Activated CD4-positive, alpha-beta T cell treated with anti-CD3 and anti-CD28 coated beads, Interleukin-10, Interleukin-2, amounts not matched to agents 100 ng/mL and 50 ng/mL, durations not matched to agents 16 hours and 8 hours (primary cell): ENCODE data around the gene GUCY2D.
"Not testable (repeated sequence)": the region's sequence is repeated elsewhere in the genome, so short reads cannot be mapped to it uniquely, and the experiment has no call there.

ENCODE experiments used
- DNase-seq: peaks from one replicate; pipeline ENCODE4 v3.0.0-alpha.2; 2020

GUCY2D gene

DNA sequence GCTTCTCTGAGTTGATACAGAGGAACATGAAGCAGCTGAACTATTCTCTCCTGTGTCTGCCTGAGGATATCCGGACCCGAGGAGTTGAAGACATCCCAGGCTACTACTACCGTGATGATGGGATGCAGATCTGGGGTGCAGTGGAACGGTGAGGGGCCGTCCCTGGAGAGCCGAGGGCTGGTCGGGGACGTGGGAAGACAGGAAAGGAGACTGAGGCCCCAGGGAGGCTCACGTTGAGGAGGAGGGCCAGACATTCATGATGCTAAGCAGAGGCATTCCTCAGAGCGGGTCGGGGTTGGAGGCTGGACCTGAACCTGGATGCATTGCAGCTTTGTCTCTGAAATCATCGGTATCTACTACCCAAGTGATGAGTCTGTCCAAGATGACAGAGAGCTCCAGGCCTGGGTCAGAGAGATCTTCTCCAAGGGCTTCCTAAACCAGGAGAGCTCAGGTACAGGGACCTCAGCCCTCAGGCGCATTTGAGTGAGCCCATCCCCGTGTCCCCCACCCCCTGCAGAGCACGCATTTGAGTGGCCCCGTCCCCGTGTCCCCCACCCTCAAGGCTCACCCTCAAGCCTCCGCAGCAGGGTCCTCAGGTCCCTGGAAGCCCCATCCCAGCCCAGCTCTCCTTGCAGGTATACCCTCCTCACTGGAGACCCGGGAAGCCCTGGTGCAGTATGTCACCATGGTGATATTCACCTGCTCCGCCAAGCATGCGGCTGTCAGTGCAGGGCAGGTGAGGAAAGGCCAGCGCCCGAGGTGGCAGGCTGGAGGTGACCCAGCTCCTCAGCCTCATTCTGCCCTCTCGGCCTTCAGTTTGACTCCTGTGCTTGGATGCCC, 44.7 kb downstream of the GUCY2D start:
- no peak for DNase-seq

DNA sequence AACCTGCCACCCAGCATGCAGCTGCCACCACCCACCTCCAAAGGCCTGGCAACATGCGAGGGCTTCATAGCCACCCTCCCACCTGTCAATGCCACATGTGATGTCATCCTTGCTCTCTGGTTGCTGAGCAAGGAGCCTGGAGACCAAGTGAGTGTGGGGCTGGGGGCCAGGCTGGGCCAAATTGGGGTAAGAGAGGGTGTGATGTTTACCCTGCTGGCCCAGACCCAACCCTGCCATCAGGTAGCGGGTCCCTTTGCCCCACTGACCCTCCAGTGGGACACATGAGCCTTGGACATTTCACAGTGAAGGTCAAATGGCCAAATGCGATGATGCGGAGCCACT, 45.3 kb downstream of the GUCY2D start:
- DNase-seq: no peak

DNA sequence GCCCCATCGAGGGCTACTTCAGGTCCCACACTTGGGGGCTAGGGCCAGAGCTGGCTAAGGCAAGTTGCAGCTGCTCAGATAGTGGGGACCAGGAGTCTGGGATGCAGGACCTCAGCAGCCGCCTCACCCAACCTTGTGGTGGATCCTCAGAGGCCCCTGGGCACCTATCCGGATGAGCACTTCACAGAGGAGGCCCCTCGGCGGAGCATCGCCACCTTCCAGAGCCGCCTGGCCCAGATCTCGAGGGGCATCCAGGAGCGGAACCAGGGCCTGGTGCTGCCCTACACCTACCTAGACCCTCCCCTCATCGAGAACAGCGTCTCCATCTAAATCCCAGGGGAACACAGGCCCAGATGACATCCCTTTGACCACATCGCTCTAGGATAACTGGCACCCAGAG, 45.8 kb downstream of the GUCY2D start:
- DNase-seq: no peak

DNA sequence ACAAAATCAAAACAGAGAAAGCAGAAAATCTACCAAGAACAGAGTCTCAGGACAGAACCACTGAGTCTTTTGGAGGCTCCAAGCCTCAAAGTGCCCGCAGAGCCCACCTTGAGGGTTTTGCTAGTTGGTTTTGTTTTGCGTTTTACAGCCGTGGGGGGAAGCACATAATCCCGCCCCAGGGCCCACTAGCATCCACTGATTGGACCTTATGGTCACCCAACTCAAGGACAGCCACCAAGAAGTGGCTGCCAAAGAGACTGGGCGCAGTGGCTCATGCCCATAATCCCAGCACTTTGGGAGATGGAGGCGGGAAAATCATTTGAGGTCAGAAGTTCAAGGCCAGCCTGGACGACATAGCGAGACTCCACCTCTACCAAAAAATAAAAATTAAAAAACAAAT, 46.3 kb downstream of the GUCY2D start:
- DNase-seq: no peak

DNA sequence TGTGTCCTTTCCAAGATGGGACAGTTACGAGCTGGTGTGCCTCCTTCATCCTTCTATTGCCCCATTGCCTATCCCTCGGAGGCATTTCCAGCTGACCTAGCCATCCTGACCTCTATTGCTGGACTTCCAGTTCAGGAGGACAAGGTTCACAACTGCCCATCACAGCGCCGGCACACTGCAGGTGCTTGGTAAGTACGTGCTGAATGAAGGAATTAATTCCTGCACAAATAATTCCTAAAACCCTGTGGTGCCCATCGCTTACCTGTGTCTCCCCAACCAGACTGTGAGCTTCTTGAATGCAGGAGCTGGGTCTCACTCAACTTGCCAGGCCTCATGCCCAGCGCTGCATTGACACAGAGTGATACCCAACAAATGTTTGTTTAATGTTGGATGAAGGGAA, 49.4 kb downstream of the GUCY2D start:
- DNase-seq: no peak

DNA sequence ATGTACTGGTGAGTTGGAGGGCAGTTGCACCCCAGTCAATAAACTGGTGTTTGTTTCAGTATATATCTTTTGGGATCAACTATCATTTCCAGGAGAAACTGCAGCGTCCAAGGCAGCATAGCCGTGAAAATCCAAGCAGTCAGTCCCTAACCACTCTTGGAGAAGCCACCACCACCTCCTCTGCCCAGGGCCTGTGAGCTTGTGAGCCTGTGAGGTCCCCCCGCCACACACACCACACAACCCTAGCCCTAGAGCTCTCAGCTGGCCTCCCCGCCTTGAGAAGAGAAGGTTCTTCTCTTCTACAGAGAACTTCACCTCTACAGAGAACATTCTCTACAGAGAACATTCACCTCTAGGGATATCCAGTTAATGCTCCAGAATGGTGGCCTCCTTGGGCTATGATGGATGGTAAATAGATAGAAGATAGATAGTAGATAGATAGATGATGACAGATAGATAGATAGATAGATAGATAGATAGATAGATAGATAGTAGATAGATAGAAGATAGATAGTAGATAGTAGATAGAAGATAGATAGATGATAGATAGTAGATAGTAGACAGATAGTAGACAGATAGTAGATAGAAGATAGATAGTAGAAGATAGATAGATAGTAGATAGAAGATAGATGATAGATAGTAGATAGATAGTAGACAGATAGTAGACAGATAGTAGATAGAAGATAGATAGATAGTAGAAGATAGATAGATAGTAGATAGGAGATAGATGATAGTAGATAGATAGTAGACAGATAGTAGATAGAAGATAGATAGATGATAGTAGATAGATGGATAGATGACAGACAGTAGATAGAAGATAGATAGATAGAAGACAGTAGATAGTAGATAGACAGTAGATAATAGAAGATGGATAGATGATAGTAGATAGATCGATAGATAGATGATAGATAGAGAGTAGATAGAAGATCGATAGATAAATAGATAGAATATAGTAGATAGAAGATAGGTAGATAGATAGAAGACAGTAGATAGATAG, 50.1 kb downstream of the GUCY2D start:
- no peak for DNase-seq

DNA sequence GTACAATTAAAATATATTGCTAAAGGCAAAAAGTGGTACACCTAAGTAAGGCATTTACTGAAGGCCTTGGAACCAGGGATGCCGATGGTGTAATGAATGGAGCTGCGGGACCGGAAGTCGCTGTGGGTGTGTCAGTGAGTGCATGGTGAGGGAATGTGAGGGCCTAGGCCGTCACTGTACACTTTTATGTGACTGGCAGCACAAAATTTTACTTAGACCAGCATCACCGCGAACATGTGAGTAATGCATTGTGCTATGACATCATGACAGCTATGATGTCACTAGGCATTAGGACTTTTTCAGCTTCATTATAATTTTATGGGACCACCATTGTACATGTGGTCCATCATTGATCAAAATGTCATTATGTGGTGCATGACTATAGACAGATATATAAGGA, 51.2 kb downstream of the GUCY2D start:
- no peak for DNase-seq

DNA sequence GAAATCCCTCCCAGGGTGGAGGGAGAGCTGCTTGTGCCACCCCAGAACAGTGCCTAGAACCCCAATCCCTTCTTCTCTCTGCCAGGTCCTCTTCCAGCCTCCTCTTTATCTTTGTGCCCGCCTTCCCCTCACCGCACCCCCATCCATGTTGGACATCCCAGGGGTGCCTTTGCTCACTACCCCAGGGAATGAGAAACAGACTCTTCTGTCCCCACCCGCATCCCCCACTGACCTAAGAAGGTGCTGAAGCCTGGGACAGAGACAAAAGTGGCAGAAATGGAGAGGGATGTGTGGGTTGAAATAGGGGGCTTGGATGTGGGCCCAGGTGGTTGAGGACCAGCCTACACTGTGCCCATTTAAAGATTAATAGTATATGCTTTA, 53.4 kb downstream of the GUCY2D start:
- DNase-seq: no peak

DNA sequence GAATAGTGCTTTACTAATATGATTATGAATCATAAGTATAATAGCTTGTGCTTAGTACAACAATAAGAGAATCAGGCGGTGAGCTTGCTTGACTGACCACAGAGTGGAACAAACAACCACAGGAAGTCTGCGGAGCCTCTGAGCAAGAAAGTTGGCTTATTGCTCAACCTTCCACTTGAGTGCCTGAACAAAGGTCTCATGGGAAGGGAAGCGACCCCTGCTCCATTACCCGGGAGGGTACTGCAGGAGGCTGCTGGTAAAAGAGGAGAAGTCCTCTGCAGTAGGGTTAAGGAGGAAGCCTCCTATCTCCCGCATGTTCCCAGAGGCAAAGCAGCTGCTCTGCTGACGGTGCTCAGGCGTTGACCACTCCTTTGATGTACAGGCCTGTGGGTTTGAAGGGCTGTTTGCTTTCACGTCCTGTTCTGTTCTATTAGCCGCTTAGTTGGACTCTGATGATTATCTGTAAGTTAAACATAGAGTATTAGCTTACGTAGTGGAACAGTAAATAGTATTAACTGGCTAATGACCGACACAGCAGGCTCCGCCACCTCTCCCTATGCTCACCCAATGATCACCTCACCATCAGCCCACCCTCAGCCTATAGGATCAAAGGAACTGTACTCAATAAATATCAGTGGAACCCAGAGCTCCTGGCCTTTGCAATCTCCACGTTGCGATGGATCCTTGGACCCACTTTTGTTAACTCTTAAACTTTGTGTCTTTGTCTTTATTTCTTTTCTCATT, 54.0 kb downstream of the GUCY2D start:
- peak; percentile 80 for DNase-seq

DNA sequence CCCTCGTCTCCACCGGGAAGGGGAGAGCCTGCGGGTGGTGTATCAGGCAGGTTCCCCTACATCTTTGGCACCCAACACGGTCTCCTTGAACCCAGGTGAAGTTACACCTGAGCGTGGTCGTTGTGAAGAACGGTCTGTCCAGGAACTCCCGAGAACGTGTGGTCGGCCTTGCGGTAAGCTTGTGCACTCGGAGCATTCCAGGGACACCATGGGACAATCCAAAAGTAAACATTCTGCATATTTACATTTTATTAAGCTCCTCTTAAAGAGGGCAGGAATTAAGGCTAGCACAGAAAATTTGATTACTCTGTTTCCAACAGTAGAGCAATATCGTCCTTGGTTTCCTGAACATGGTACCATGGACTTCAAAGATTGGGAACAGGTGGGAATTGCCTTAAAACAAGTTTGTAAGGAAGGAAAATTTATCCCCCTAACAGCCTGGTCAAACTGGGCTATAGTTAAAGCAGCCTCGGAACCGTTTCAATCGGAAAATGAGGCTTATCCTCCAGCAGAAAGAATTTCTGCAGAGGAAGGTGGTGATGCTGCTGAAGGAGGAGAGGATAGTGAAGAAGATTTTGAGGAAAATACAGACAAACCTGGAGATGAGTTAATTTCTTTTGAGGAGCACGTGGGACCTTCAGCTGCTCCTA, 54.7 kb downstream of the GUCY2D start:
- DNase-seq: no peak

DNA sequence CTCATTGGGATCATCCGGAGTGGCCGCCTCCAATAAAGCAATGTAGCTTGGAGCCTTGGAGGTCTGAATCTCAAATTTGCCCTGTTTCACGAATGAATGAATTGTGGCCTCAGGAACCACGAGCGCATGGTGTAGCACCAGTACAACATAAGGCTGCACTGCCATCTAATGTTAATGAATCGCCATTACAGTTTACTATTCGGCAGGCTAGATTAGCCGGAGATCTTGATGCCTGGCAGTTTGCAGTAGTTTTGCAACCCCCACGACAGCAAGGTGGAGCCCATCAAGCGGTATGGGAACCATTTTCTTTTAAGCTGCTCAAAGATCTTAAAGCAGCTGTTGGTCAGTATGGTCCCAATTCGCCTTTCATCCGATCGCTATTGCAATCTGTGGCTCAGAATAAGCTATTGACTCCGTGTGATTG, 55.3 kb downstream of the GUCY2D start:
- DNase-seq: peak; percentile 83

DNA sequence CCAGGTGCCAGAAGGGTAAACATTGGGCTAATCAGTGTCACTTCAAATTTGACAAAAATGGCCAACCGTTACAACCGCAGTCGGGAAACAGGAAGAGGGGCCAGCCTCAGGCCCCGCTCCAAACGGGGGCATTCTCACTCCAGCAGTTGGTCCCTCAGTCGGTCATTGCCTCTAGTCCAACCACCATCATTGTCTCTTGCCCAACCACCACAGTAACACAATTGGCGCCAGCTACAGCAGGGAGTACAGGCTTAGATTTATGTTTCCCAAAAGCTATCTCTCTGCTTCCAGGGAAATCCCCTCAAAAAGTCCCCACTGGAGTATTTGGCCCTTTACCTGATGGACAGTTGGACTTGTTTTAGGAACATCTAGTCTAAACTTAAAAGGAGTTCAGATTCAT, 56.7 kb downstream of the GUCY2D start:
- no peak for DNase-seq

DNA sequence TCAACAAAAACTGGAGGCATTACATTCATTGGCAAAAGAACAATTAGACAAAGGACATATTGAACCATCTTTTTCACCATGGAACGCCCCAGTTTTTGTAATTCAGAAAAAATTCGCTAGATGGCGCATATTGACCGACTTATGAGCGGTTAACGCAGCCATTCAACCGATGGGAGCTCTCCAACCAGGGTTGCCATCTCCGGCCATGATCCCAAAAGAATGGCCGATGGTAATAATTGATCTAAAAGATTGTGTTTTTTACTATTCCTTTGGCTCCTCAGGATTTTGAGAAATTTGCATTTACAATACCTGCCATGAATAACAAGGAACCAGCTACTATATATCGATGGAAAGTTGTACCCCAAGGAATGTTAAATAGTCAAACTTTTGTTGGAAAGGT, 57.9 kb downstream of the GUCY2D start:
- DNase-seq: peak; percentile 79

DNA sequence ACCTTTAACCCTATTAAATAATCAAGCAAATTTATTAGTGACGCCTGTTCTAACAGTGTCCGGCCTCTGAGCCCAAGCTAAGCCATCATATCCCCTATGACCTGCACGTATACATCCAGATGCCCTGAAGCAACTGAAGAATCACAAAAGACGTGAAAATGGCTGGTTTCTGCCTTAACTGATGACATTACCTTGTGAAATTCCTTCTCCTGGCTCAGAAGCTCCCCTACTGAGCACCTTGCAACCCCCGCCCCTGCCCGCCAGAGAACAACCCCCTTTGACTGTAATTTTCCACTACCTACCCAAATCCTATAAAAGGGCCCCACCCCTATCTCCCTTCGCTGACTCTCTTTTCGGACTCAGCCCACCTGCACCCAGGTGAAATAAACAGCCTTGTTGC, 59.4 kb downstream of the GUCY2D start:
- not testable (repeated sequence) for DNase-seq

DNA sequence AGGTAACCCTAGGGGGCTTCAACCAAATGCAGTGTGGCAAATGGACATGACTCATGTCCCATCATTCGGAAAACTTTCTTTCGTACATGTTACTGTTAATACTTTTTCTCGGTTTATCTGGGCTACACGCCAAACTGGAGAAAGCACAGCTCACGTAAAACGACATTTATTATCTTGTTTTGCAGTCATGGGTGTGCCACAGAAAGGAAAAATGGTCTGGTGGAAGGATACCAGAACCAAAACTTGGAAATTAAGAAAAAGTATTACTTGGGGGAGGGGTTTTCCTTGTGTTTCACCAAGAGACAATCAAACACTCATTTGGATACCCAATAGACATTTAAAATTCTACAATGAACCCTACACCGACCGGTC, 60.0 kb downstream of the GUCY2D start:
- no peak for DNase-seq

DNA sequence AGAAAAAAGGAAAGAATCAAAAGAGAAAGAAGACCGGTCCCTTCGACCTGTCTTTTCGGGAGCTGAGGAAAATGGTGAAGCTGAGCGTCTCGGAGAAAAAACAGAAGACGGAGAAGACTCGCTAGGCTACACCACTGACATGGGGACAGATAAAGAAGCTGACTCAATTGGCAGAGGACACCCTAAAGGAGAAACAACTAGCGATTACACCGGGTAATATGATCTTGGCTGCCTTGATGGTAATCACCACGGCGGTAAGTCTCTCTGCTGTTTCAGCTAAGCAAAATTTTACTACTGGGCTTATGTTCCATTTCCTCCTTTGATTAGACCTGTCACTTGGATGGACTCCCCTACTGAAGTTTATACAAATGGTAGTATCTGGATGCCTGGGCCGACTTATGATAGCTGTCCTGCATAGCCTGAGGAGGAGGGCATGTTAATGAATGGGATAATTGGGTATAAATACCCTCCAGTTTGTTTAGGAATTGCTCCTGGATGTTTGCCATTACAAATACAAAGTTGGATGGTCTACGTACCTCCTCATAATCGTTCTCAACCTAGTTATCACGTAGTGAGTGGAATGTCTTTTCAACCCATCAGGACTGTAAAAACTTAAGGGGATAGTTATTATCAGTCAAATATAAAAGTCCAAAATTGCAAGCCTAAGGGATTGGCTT, 60.5 kb downstream of the GUCY2D start:
- no peak for DNase-seq

DNA sequence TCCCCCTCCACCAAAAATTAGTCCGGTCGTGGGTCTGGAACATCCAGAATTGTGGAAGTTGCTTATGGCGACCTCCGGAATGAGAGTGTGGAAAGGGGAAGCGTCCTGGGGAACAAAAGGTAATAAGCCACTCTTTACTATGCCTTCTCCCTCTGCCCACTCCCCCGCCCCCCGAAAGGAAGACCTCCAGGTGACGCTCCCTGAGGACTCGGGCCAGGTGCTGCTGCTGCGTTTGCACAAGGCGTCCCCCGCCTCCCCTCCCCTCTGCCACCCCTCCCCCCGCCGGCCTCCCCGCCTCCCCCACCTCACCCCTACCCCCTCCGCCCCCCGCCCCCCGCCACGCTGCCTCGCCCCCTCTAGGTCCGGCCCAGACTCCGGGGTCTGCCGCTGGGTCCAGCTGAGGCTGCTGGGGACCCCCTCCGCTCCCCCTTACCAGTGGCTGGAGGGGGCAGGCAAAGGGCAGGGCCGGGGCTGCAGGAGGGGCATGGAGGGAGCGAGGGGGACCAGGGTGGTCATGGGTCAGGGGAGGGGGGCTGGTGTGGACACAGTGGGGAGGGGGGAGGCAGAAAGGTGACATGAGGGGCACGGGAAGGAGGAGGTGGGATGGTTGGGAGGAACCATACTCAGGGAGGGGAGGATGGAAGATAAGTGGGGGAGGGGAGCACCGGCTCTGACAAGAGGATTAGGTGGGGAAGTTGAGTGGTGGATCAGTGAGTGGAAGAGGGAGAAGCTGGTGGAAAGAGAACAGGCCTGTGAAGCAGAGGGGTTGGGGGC, 61.5 kb downstream of the GUCY2D start:
- no peak for DNase-seq

DNA sequence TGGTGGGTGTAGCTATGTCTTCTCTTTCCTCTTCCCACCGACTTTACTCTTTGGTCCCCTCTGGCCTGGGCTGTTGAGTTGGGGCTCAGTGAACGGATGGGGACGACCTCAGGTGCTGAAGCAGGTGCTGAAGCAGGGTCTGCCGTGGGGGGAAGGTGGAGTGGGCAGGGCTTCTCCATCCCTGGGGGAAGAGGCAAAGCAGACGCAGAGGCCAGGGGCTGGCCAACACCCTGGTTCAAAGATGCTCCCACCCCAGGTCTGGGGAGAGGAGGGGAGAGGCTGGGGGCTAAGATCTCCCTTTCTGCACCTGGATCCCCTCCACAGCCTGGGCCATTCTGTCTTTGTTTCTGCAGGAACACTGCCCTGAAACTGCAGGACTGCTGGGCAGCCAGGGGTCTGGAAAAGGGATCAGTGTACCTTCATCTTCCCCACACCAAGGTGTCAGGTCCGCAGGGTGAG, 62.2 kb downstream of the GUCY2D start:
- DNase-seq: no peak

DNA sequence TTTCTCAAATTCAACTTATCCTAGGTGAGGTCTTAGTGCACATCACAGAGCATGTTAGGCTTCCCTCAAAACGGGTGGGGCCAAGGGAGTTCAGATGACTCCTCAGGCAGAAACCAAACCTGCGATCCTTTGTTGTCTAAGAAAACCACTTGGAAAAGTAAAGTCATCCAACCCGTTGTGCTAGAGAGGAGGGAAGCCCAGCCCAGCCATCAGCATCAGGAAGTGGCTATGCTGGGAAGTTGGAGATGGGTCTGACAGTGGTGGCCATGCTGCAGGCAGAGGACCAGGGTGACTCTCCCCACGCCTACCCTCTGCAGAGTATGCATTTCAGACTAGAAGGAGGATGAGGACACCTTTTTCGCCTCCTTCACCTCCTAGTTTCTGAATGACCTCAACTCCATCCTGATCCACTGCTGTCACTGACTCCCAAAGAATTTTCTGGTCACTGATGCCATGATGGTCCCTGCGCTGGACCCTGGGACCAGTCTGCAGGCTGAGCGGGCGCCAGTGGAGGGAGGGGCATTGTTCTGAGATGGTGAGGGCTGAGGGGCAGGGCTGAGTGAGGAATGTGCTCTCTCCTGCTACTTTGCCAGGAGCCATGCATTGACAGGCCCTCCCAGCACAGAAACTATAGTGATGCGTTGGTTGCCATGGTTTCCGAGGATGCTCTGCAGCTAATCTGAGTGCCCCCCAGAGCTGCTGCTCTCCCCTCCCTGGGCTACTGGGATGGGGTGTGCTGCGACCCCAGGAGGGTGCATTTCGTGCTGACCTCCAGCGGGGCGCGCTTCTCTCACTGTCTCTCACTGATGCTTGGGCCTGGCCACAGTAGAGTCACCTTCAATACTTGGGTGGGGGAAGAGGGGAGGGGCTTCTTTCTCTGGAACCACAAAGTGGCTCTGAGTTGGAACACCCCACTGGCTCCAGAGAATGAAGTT, 64.7 kb downstream of the GUCY2D start:
- no peak for DNase-seq

DNA sequence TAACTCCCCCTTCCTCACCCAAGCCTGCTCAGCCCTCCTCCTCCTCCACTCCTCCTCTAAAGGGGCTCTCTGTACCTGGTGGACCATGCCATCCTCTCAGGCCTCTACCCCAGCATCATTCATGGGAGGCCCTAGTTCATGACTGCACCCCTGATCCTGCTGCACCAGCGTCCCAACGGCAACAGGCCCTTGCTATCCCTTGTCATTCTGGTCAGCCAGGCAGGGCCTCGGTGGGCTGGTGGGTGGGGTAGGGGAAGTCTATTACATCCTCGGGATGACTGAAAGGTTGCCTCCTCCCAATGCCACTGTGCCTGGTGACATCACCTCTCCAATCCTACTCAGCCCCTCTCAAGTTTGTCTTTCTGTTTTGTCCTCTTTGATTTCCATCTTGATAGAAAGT, 65.4 kb downstream of the GUCY2D start:
- no peak for DNase-seq
